Measurements from ENCODE around the gene ZNF581. TPM values are rescaled to one million over a fixed set of nuclear protein-coding genes. Genes with fewer than 3 reads are reported as not detected.

The ZNF581 gene
- total RNA-seq, 3 donors from 2014 or later, result 46.2 to 54.1 (median 52.7) TPM

GRCh38 chr19:55678121-55678671 is 34.7 kb downstream of the ZNF581 start:
- H3K36me3 Mint-ChIP-seq (ENCODE audit: insufficient read depth), result peaks cover 20% of the 10 kb centered on the region
- H3K4me3 Mint-ChIP-seq, result no peak overlapping the region
- no peaks in the 10 kb centered on the region for H3K9me3 Mint-ChIP-seq
- no peaks in the 10 kb centered on the region for H3K27me3 Mint-ChIP-seq (ENCODE audit: low read depth)
- ATAC-seq, result no peak
- H3K4me1 Mint-ChIP-seq (ENCODE audit: low read depth), result peaks cover 57% of the 10 kb centered on the region
- DNase-seq, result no peak

- Mint-ChIP-seq H3K27me3 (ENCODE audit: low read depth) (no peaks in the 10 kb centered on the region), H3K9me3 (no peaks in the 10 kb centered on the region), H3K4me3 (no peak overlapping the region), H3K4me1 (ENCODE audit: low read depth) (peaks cover 52% of the 10 kb centered on the region), H3K36me3 (ENCODE audit: insufficient read depth) (peaks cover 17% of the 10 kb centered on the region)
- DNase-seq, result no peak
- ATAC-seq, result no peak
Observed at GRCh38 chr19:55679343-55680257, 36.2 kb downstream of the ZNF581 start.

- Mint-ChIP-seq H3K9me3 (no peaks in the 10 kb centered on the region), H3K4me3 (no peak overlapping the region), H3K36me3 (ENCODE audit: insufficient read depth) (peaks cover 23% of the 10 kb centered on the region), H3K4me1 (ENCODE audit: low read depth) (peaks cover 51% of the 10 kb centered on the region), H3K27me3 (ENCODE audit: low read depth) (no peaks in the 10 kb centered on the region)
- DNase-seq (no peak), ATAC-seq (no peak)
Observed at GRCh38 chr19:55680339-55681130, 37.1 kb downstream of the ZNF581 start.

DNA sequence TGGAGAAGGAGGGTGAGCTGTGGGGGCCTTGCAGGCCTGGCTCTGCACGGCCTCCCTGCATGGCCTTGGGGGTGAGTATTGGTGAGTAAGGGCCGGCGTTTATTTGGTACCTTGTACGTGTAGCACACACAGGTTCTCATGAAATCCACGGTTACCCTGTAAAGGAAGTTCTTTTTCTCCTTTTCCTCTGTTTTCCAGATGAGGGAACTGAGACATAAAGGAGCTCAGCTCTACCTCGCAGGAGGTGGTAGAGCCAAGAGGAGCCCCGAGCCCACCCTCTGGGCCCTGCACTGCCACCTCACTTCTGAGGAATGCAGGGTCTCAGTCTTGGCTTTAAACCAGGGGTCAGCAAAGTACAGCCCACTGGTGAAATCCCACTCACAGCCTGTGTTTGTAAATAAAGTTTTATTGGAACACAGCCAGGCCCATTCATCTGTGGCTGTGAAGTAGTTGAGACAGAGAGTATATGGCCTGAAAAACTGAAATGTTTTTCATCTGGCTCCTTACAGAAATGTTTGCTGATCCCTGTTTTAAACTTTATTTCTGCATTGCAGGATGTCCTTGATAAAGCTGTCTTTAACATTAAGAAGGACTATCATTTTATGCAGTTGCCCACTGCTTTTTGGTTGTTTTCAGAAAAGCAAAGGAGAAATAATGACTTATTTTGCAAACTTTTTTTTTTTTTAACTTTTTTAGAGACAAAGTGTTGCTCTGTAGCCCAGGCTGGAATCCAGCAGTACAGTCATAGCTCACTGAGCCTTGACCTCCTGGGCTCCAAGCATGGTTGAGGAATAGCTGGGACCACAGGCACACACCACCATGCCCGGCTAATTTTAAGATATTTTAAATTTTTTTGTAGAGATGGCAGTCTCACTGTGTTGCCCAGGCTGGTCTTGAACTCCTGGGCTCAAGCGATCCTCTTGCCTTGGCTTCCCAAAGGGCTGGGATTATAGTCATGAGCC is 38.0 kb downstream of the ZNF581 start:
- DNase-seq, result no peak
- ATAC-seq, result no peak

DNA sequence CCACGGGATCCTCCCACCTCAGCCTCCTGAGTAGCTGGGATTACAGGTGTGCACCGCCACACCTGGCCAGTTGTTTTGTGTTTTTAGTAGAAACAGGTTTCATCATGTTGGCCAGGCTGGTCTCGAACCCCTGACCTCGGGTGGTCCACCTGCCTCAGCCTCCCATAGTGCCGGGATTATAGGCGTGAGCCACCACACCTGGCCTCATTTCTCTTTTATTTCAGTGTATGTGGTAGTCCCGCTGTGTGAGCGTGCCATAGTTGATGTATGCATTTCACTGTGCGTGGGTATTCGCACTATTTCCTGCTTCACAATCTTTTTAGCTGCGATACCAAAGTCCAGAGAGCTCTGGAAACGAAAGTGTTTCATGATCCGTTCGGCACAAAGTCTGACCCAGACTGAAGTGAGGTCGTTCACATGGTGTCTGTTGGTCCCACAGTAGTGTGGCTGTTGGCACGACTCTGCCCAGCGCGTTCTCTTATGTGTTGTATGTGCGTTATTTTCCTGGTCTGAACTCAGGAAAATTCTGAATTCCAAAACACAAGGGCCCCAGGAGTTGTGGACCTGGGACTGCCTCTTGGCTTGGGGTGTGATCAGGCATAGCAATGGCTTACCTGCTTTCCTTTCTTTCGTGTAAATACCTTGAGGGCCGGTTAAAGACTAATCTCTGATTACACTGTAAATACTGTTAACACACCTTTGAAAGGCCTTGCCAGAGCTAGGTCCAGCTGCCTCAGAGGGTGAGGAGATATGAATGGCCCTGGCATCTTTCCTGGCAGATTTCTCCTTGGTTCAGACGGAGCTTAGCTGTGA is 40.2 kb downstream of the ZNF581 start:
- Mint-ChIP-seq H3K4me3 (no peak overlapping the region), H3K4me1 (ENCODE audit: low read depth) (peaks cover 21% of the 10 kb centered on the region), H3K27me3 (ENCODE audit: low read depth) (no peaks in the 10 kb centered on the region), H3K36me3 (ENCODE audit: insufficient read depth) (peaks cover 26% of the 10 kb centered on the region), H3K9me3 (no peaks in the 10 kb centered on the region)
- DNase-seq, result no peak
- no peak for ATAC-seq

More for the DNA sequence above, 38.0 kb downstream of the ZNF581 start:
- Mint-ChIP-seq H3K9me3 (no peaks in the 10 kb centered on the region), H3K27me3 (ENCODE audit: low read depth) (no peaks in the 10 kb centered on the region), H3K4me3 (no peak overlapping the region), H3K4me1 (ENCODE audit: low read depth) (peaks cover 43% of the 10 kb centered on the region), H3K36me3 (ENCODE audit: insufficient read depth) (peaks cover 26% of the 10 kb centered on the region)

- peaks cover 22% of the 10 kb centered on the region for H3K36me3 Mint-ChIP-seq (ENCODE audit: insufficient read depth)
- no peak for DNase-seq
- H3K4me1 Mint-ChIP-seq (ENCODE audit: low read depth), result peaks cover 8% of the 10 kb centered on the region
- no peaks in the 10 kb centered on the region for H3K27me3 Mint-ChIP-seq (ENCODE audit: low read depth)
- H3K9me3 Mint-ChIP-seq, result no peaks in the 10 kb centered on the region
- no peak for ATAC-seq
- no peak overlapping the region for H3K4me3 Mint-ChIP-seq
Observed at GRCh38 chr19:55684946-55685681, 41.7 kb downstream of the ZNF581 start.

DNA sequence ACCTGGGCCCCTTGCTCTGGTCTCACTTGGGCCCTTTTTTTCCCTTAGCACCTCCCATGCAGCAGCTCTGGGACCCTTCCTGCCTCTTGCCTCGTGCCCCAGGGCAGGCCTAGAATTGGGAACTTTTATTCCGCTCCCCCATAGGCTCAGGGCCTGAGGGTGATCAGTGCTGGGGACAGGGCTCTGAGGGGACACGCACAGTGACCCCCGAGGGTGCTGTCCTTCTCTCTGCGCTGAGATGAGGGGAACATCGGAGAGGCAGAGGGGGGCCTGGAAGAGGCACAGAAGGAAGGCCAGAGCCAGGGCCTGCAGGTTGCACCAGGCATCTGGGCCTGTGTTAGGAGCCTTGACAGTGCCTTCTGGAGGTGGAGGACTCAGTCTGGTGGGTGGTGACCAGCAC is 42.3 kb downstream of the ZNF581 start:
- Mint-ChIP-seq H3K27me3 (ENCODE audit: low read depth) (no peaks in the 10 kb centered on the region), H3K36me3 (ENCODE audit: insufficient read depth) (peaks cover 18% of the 10 kb centered on the region)
- no peak for ATAC-seq

GRCh38 chr19:55686311-55687050 is 43.0 kb downstream of the ZNF581 start:
- DNase-seq (no peak), ATAC-seq (no peak)
- Mint-ChIP-seq H3K4me1 (ENCODE audit: low read depth) (peaks cover 2% of the 10 kb centered on the region), H3K27me3 (ENCODE audit: low read depth) (no peaks in the 10 kb centered on the region), H3K4me3 (no peak overlapping the region), H3K9me3 (no peaks in the 10 kb centered on the region), H3K36me3 (ENCODE audit: insufficient read depth) (peaks cover 18% of the 10 kb centered on the region)

More for the DNA sequence above, 42.3 kb downstream of the ZNF581 start:
- DNase-seq, result no peak
- peaks cover 2% of the 10 kb centered on the region for H3K4me1 Mint-ChIP-seq (ENCODE audit: low read depth)
- no peak overlapping the region for H3K4me3 Mint-ChIP-seq
- H3K9me3 Mint-ChIP-seq, result no peaks in the 10 kb centered on the region

DNA sequence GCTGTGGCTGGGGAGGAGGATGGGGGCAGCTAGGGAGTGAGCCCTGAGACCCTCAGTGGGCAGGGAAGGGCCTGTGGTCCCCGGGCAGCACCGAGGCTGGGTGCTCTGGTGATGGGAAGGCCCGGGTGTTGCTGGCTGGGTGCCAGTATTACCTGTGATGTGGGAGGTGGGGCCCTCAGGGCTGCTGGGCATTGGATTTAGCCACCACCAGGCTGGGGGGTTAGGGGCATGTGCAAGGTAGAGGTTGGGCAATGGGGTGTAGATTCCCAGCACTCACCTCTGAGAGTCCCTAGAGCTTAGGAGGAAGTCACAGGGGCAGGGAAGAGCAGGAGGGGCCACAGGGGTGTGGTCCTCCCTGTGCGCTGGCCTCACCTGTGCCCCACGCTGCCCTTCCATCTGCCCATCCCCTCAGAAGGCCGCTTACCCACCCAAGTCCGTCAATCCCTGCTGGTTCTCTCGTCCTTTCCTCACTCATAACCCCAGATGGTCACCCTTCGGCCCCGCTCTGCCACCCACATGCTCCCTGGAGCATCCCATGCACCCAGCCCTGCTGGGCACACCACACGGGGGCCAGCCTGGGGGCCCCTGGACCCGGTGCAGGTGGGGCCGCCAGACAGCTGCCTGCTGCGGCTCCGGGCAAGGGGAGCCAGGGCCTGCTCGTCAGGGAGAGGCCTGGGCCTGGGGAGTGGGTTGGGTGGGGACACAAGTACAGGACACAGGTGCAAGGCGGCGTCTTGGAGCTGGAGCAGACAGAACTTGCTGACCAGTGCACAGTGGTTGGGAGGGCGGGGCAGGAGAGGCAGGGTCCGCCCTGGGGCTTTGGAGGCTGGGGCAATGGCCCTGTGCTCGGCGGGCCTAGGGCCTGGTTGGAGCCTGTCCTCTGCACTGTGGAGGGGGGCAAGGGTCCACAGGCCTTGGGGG is 44.1 kb downstream of the ZNF581 start:
- peaks cover 2% of the 10 kb centered on the region for H3K4me1 Mint-ChIP-seq (ENCODE audit: low read depth)
- H3K9me3 Mint-ChIP-seq, result no peaks in the 10 kb centered on the region
- peaks cover 18% of the 10 kb centered on the region for H3K36me3 Mint-ChIP-seq (ENCODE audit: insufficient read depth)
- ATAC-seq (no peak), DNase-seq (no peak)
- no peak overlapping the region for H3K4me3 Mint-ChIP-seq
- no peaks in the 10 kb centered on the region for H3K27me3 Mint-ChIP-seq (ENCODE audit: low read depth)

DNA sequence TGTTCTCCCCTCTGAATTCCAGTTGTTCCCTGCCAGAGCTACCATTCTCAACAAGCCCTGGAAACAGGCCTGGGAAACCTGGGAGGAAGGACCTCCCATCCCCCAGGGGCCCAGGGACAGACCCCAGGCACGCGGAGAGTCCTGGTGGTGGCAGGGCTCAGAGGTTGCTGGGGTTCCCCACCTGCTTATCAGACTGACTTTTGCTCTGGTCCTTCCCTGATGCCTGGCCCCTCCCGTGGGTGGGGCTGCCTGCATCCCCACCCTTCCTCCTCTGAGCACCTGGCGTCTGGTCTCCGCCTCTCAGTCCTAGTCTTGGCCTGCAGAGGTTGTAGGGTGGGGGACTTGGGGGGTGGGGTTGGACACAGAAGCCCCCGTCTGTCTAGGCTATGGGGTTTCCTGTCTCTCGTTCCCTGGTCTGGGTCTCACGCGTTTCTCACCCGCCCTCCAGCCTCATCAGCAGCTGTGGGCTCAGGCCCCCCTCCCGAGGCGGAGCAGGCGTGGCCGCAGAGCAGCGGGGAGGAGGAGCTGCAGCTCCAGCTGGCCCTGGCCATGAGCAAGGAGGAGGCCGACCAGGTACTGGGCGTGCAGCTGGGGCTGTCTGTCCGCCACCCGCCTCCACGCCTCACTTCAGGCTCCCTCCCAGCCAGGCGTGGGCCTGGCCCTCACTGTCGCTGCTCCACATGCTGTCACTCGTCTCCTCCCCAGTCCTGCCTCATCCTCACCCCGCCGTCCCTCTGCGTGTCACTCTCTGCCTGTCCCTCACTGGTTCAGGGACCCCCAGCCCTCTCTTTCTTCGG is 45.2 kb downstream of the ZNF581 start:
- ATAC-seq, result no peak
- H3K4me3 Mint-ChIP-seq, result no peak overlapping the region
- peaks cover 23% of the 10 kb centered on the region for H3K36me3 Mint-ChIP-seq (ENCODE audit: insufficient read depth)

More for the DNA sequence above, 45.2 kb downstream of the ZNF581 start:
- DNase-seq, result no peak
- Mint-ChIP-seq H3K9me3 (no peaks in the 10 kb centered on the region), H3K27me3 (ENCODE audit: low read depth) (no peaks in the 10 kb centered on the region), H3K4me1 (ENCODE audit: low read depth) (peaks cover under 1% of the 10 kb centered on the region)
